SKM-1 treated with dmso at 0.1 percent for 144 hours (cell line): Measurements from ENCODE around the gene PSG6.
"Not testable (repeated sequence)": the region's sequence is repeated elsewhere in the genome, so short reads cannot be mapped to it uniquely, and the experiment has no call there.

ENCODE experiments used
- DNase-seq: peaks from one replicate; lab custom pipeline; 2025; ENCODE audit not compliant: unreplicated experiment; lab: John Stamatoyannopoulos, UW

PSG6 gene

DNA sequence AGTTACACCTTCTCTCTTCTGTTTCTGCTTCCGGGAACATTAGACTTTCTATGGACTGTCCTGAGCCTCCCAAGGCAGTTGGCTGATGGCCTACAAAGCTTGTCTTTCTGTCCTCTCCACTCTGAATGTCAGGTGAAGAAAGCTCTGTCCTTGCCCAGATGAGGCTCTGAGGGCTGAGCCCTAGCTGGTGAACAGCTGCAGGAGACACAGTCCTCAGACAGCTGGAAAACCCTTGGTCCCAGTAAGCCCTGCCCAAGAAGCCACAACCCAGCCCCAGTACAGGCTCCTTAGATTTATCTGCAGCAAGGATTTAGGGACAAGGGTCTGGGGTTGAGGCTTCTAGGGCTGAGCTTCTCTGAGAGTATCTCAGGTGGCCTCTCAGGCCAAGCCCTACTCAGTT is 64.5 kb downstream of the PSG6 start:
- not testable (repeated sequence) for DNase-seq

DNA sequence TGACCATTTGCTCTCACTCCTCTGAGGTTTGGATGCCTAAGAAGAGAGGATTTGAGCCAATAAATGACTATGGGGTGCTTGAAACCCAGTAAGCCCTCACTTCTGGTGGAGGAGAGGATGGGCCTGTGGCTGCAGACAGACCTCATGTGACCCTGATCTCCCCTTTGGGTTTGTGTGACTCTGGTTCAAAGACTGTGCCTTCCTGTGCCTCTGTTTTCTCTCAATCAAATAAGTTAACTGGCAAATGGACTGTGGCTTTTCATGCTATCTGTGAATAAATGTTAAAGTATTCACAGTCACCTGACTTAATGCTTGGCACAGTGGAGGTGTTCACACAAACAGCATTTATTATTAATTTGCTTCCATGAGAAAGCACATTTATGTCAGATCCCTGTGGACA is 64.9 kb downstream of the PSG6 start:
- DNase-seq: not testable (repeated sequence)
